ENCODE measurements around the gene NOTCH3. TPM values are rescaled to one million over a fixed set of nuclear protein-coding genes. Genes with fewer than 3 reads are reported as not detected.

NOTCH3 gene
- total RNA-seq, 1 experiment from 2014 or later: 153 TPM

DNA sequence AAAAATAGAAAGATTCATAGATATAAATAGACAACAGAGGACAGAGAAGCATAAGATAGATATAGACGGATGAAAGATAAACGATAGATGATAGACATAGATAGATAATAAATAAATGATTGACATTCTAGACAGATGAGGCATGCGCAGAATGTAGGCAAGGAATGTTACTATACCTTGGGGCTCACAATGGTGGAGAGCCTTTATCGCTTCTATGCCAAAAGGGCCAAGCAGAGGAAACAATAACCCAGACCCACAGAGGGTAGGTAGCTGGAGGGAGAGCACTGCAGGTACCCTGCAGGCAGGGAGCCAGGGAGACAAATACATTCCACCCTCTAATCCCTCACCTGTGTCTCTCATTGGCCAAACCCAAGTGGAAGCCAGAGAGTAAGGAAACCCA is 44.4 kb downstream of the NOTCH3 start:
- no peak overlapping the region for H3K27ac Mint-ChIP-seq
- POLR2A ChIA-PET: no interaction called here
- H3K36me3 Mint-ChIP-seq: peaks cover 20% of the 10 kb centered on the region

GRCh38 chr19:15155296-15155695 is 45.5 kb downstream of the NOTCH3 start:
- Mint-ChIP-seq H3K4me3 (no peak overlapping the region), H3K4me1 (no peaks in the 10 kb centered on the region; the same call in 1 of the 2 replicates)
- POLR2A ChIA-PET: no interaction called here

More for the DNA sequence above, 44.4 kb downstream of the NOTCH3 start:
- CTCF ChIA-PET: no interaction called here
- TF ChIP-seq ZNF425 (CRISPR knock-in tag; conservative IDR thresholded peaks at IDR 0.05): no peak
- no peak for TF ChIP-seq MXD4 (CRISPR knock-in tag; IDR thresholded peaks at IDR 0.05; ENCODE audit: borderline replicate concordance)
- TF ChIP-seq, protein P1, sequence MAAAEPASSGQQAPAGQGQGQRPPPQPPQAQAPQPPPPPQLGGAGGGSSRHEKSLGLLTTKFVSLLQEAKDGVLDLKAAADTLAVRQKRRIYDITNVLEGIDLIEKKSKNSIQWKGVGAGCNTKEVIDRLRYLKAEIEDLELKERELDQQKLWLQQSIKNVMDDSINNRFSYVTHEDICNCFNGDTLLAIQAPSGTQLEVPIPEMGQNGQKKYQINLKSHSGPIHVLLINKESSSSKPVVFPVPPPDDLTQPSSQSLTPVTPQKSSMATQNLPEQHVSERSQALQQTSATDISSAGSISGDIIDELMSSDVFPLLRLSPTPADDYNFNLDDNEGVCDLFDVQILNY (CRISPR knock-in tag; IDR thresholded peaks at IDR 0.05): no peak
- TF ChIP-seq NR3C1 (CRISPR knock-in tag; conservative IDR thresholded peaks at IDR 0.05; ENCODE audit: low read depth): no peak
- TF ChIP-seq NFATC4 (CRISPR knock-in tag; IDR thresholded peaks at IDR 0.05): no peak
- TF ChIP-seq MLX (CRISPR knock-in tag; IDR thresholded peaks at IDR 0.05): no peak
- no peak for TF ChIP-seq EMX1 (CRISPR knock-in tag; IDR thresholded peaks at IDR 0.05)
- no peak for TF ChIP-seq ZNF416 (CRISPR knock-in tag; IDR thresholded peaks at IDR 0.05)
- no peak for TF ChIP-seq IRF2 (CRISPR knock-in tag; IDR thresholded peaks at IDR 0.05; ENCODE audit: borderline replicate concordance, low read depth)
- no peak for TF ChIP-seq ZNF263 (CRISPR knock-in tag; IDR thresholded peaks at IDR 0.05; ENCODE audit: low read depth)
- no peak for TF ChIP-seq RORB (CRISPR knock-in tag; IDR thresholded peaks at IDR 0.05)
- TF ChIP-seq, protein P2, sequence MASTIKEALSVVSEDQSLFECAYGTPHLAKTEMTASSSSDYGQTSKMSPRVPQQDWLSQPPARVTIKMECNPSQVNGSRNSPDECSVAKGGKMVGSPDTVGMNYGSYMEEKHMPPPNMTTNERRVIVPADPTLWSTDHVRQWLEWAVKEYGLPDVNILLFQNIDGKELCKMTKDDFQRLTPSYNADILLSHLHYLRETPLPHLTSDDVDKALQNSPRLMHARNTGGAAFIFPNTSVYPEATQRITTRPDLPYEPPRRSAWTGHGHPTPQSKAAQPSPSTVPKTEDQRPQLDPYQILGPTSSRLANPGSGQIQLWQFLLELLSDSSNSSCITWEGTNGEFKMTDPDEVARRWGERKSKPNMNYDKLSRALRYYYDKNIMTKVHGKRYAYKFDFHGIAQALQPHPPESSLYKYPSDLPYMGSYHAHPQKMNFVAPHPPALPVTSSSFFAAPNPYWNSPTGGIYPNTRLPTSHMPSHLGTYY (CRISPR knock-in tag; IDR thresholded peaks at IDR 0.05): no peak
- TF ChIP-seq, protein P3, sequence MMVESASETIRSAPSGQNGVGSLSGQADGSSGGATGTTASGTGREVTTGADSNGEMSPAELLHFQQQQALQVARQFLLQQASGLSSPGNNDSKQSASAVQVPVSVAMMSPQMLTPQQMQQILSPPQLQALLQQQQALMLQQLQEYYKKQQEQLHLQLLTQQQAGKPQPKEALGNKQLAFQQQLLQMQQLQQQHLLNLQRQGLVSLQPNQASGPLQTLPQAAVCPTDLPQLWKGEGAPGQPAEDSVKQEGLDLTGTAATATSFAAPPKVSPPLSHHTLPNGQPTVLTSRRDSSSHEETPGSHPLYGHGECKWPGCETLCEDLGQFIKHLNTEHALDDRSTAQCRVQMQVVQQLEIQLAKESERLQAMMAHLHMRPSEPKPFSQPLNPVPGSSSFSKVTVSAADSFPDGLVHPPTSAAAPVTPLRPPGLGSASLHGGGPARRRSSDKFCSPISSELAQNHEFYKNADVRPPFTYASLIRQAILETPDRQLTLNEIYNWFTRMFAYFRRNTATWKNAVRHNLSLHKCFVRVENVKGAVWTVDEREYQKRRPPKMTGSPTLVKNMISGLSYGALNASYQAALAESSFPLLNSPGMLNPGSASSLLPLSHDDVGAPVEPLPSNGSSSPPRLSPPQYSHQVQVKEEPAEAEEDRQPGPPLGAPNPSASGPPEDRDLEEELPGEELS (CRISPR knock-in tag; IDR thresholded peaks at IDR 0.05): no peak
- TF ChIP-seq KAT7 (CRISPR knock-in tag; IDR thresholded peaks at IDR 0.05; ENCODE audit: borderline replicate concordance): no peak
- no peak for TF ChIP-seq FOXP1 (CRISPR knock-in tag; IDR thresholded peaks at IDR 0.05; ENCODE audit: borderline replicate concordance)
- no peak for TF ChIP-seq ZNF423 (CRISPR knock-in tag; IDR thresholded peaks at IDR 0.05)
- no peak for TF ChIP-seq ELF4 (CRISPR knock-in tag; IDR thresholded peaks at IDR 0.05; ENCODE audit: low read depth)
- no peak for TF ChIP-seq GTF2I (CRISPR knock-in tag; conservative IDR thresholded peaks at IDR 0.05)
- TF ChIP-seq ESRRA (CRISPR knock-in tag; IDR thresholded peaks at IDR 0.05; ENCODE audit: borderline replicate concordance): no peak
- H3K4me3 Mint-ChIP-seq: no peak overlapping the region
- no peaks in the 10 kb centered on the region for H3K27me3 Mint-ChIP-seq (ENCODE audit: low read depth)
- no peaks in the 10 kb centered on the region; the same call in 1 of the 2 replicates for H3K4me1 Mint-ChIP-seq
- no peak for ATAC-seq
- DNase-seq (ENCODE audit: low spot score): no peak
- peaks cover 30% of the 10 kb centered on the region for H3K9me3 Mint-ChIP-seq

More at GRCh38 chr19:15155296-15155695, 45.5 kb downstream of the NOTCH3 start:
- Mint-ChIP-seq H3K9me3 (peaks cover 28% of the 10 kb centered on the region), H3K27ac (no peak overlapping the region), H3K27me3 (ENCODE audit: low read depth) (peaks cover 3% of the 10 kb centered on the region; the same call in 1 of the 2 replicates), H3K36me3 (peaks cover 17% of the 10 kb centered on the region)
- no peak for TF ChIP-seq PREB (CRISPR knock-in tag; IDR thresholded peaks at IDR 0.05; ENCODE audit: borderline replicate concordance)
- no peak for TF ChIP-seq FOXK1 (CRISPR knock-in tag; IDR thresholded peaks at IDR 0.05)
- TF ChIP-seq RORB (CRISPR knock-in tag; IDR thresholded peaks at IDR 0.05): no peak
- ATAC-seq (no peak), DNase-seq (ENCODE audit: low spot score) (no peak)
- CTCF ChIA-PET: interaction anchor here (0.7 to 7.4 kb wide), 11 partner anchors 8 to 400 kb away, joined by 3 to 103 read pairs (median 9); partner anchors contain the start of genes EPHX3 and OR1I1

Measured in WTC11 (cell line).